K562 (cell line): ENCODE results near the gene PYGO2. TPM values are rescaled to one million over a fixed set of nuclear protein-coding genes. Genes with fewer than 3 reads are reported as not detected.
A peak's percentile ranks its signal among the peaks of the same experiment; 100 is the strongest.

Experiments used
- ADNP ChIP-seq: fragments of 200-800 bp; sonication (Bioruptor generic); IDR thresholded peaks from 2 replicates; pipeline ENCODE4 v1.6.1; 2016; ENCODE audit warnings: missing genetic modification characterization, missing compliant biosample characterization
- ATF7 ChIP-seq: fragments of 450-650 bp; IDR thresholded peaks from 2 replicates; pipeline ENCODE4 v1.7.1; 2014; ENCODE audit warnings: mild to moderate bottlenecking, moderate library complexity
- BRD9 ChIP-seq: fragments of 450-650 bp; IDR thresholded peaks from 2 replicates; pipeline ENCODE4 v1.6.1; 2018; ENCODE audit warnings: low read depth; ENCODE audit not compliant: partially characterized antibody
- CREM ChIP-seq: IDR thresholded peaks from 2 replicates; pipeline ENCODE4 v1.6.1; 2014; ENCODE audit warnings: antibody characterized with exemption, low read depth
- E2F3 ChIP-seq: fragments of 250-450 bp; sonication (Bioruptor Pico); IDR thresholded peaks from 2 replicates; pipeline ENCODE4 v1.4.0; 2020; ENCODE audit warnings: mild to moderate bottlenecking
- FOXP1 ChIP-seq: sonication (generic); formaldehyde crosslinking; IDR thresholded peaks from 2 replicates; pipeline ENCODE4 v1.8.0; 2022; ENCODE audit warnings: mild to moderate bottlenecking, missing genetic modification reagents
- HDAC3 ChIP-seq: fragments of 450-650 bp; IDR thresholded peaks from 2 replicates; pipeline ENCODE4 v1.6.1; 2018; ENCODE audit warnings: borderline replicate concordance, mild to moderate bottlenecking, moderate library complexity; ENCODE audit not compliant: partially characterized antibody
- HIVEP1 ChIP-seq: fragments of 250-450 bp; sonication (Bioruptor Pico); IDR thresholded peaks from 2 replicates; pipeline ENCODE4 v1.4.0; 2020; ENCODE audit warnings: mild to moderate bottlenecking
- HSF4 ChIP-seq: fragments of 250-450 bp; sonication (Bioruptor Pico); IDR thresholded peaks from 2 replicates; pipeline ENCODE4 v2.1.2; 2022; ENCODE audit warnings: mild to moderate bottlenecking, moderate library complexity, borderline replicate concordance
- KAT7 ChIP-seq: sonication (generic); formaldehyde crosslinking; IDR thresholded peaks from 2 replicates; pipeline ENCODE4 v1.8.0; 2022; ENCODE audit warnings: missing genetic modification reagents, mild to moderate bottlenecking, borderline replicate concordance
- MAX ChIP-seq: sonication (generic); formaldehyde crosslinking; IDR thresholded peaks from 2 replicates; pipeline ENCODE4 v1.9.0; 2022; ENCODE audit warnings: mild to moderate bottlenecking, missing genetic modification reagents
- MTA3 ChIP-seq: fragments of 450-650 bp; formaldehyde crosslinking; IDR thresholded peaks from 2 replicates; pipeline ENCODE4 v1.6.1; 2017; ENCODE audit warnings: mild to moderate bottlenecking, borderline replicate concordance
- MTF1 ChIP-seq: fragments of 250-450 bp; sonication (Bioruptor Pico); IDR thresholded peaks from 2 replicates; pipeline ENCODE4 v1.9.0; 2021; ENCODE audit warnings: moderate library complexity, mild to moderate bottlenecking, inconsistent platforms, borderline replicate concordance
- PKNOX1 ChIP-seq: fragments of 450-650 bp; IDR thresholded peaks from 2 replicates; pipeline ENCODE4 v1.6.1; 2016
- PYGO2 ChIP-seq: fragments of 450-650 bp; IDR thresholded peaks from 2 replicates; pipeline ENCODE4 v1.6.1; 2016; ENCODE audit warnings: mild to moderate bottlenecking, missing genetic modification characterization, moderate library complexity, missing compliant biosample characterization
- RNF2 ChIP-seq: sonication (generic); IDR thresholded peaks from 2 replicates; pipeline ENCODE4 v1.6.1; 2016
- SIRT6 ChIP-seq: IDR thresholded peaks from one replicate; pipeline ENCODE4 v1.6.1; 2012; ENCODE audit warnings: low read depth, mild to moderate bottlenecking, control low read depth, inconsistent platforms, low read length, moderate library complexity
- ZBTB17 ChIP-seq: fragments of 450-650 bp; formaldehyde crosslinking; IDR thresholded peaks from 2 replicates; pipeline ENCODE4 v1.4.0; 2020; ENCODE audit warnings: mild to moderate bottlenecking
- ZNF311 ChIP-seq: fragments of 250-450 bp; sonication (Bioruptor Pico); IDR thresholded peaks from 2 replicates; pipeline ENCODE4 v1.4.0; 2020; ENCODE audit warnings: mild to moderate bottlenecking, moderate library complexity
- ZNF436 ChIP-seq: fragments of 250-450, 450-650 bp; sonication (Bioruptor Pico); formaldehyde crosslinking; IDR thresholded peaks from 2 replicates; pipeline ENCODE4 v1.7.0; 2020; ENCODE audit warnings: mild to moderate bottlenecking
- ZNF586 ChIP-seq: fragments of 450-650 bp; formaldehyde crosslinking; conservative IDR thresholded peaks from 2 replicates; pipeline ENCODE4 v1.4.0; 2020; ENCODE audit warnings: mild to moderate bottlenecking, moderate library complexity
- ZNF79 ChIP-seq: fragments of 250-450 bp; sonication (Bioruptor Pico); IDR thresholded peaks from 2 replicates; pipeline ENCODE4 v1.4.0; 2020; ENCODE audit warnings: low read depth, mild to moderate bottlenecking, moderate library complexity
- ZZZ3 ChIP-seq: fragments of 450-650 bp; IDR thresholded peaks from 2 replicates; pipeline ENCODE4 v1.6.1; 2016; ENCODE audit warnings: antibody characterized with exemption, mild to moderate bottlenecking, moderate library complexity
- polyA plus RNA-seq, 8 experiments: library from polyadenylated mRNA; depleted of rRNA in 4 of 8; stranded (reverse) in 5 of 8; unstranded in 3 of 8; fragments of >200 nt; fragmentation: Nextera tagmentation in 2 of 8; fragmentation: Illumina TruSeq in 1 of 8; extraction: Ambion mirVana in 2 of 8; extraction: Trizol in 1 of 8; gene quantifications; 2 replicates each; pipeline versions ENCODE4 v1.2.1 to v1.2.3, GENCODE V29; 2011 to 2014; ENCODE audit warnings: inconsistent platforms in 1 of 8, missing spikeins in 1 of 8
- total RNA-seq, 7 experiments: library from RNA; depleted of rRNA in 6 of 7; stranded (reverse); fragments of >200 nt in 6 of 7; fragmentation: Illumina TruSeq in 2 of 7; extraction: Trizol in 2 of 7; gene quantifications; 2 replicates each; pipeline versions ENCODE4 v1.2.1 to v1.2.3, GENCODE V29; 2011 to 2021; ENCODE audit warnings: low replicate concordance in 1 of 7
- TF ChIP-seq, protein P1 (sequence below): sonication (generic); formaldehyde crosslinking; IDR thresholded peaks from 2 replicates; pipeline ENCODE4 v1.8.1; 2023; ENCODE audit warnings: mild to moderate bottlenecking, missing genetic modification reagents
- TF ChIP-seq, protein P2 (sequence below), 2 experiments: fragments of 450-650 bp; conservative IDR thresholded peaks; 2 replicates each; pipeline ENCODE4 v1.6.1; 2017; ENCODE audit warnings: mild to moderate bottlenecking in 2 of 2, moderate library complexity in 2 of 2

PYGO2 gene
- total and polyA plus RNA-seq, 9 of the 15 experiments (the other 6 are each of a cell fraction or from before 2014, with no cell fraction given): 8.3 to 36.2 (median 18.2) TPM

GRCh38 chr1:155000726-155001424 lies 39.3 kb upstream of the PYGO2 start (continued):
- peak; percentile 98 for TF ChIP-seq BRD9
- no peak for TF ChIP-seq ADNP
- peak; percentile 59 for TF ChIP-seq PKNOX1
- TF ChIP-seq RNF2: peak; percentile 95
- peak; percentile 98 for TF ChIP-seq HDAC3
- peak; percentile 92 for TF ChIP-seq MTA3
- 0 out of 2 replicates have a peak, but pooled peaks have one; percentile 10 for TF ChIP-seq ZNF586 (CRISPR knock-in tag)
- no peak for TF ChIP-seq ZNF79
- TF ChIP-seq MTF1: no peak
- TF ChIP-seq ZZZ3: no peak
- peak; percentile 67; the same call in 1 of the 2 replicates for TF ChIP-seq FOXP1 (CRISPR knock-in tag)
- TF ChIP-seq PYGO2: 0 out of 2 replicates have a peak, but pooled peaks have one; percentile 45
- 0 out of 2 replicates have a peak, but pooled peaks have one; percentile 23 for TF ChIP-seq ZNF436 (CRISPR knock-in tag)
- TF ChIP-seq MAX (CRISPR knock-in tag): peak; percentile 69
- peak; percentile 39 for TF ChIP-seq CREM
- TF ChIP-seq ATF7: peak; percentile 92
- TF ChIP-seq, protein P1, sequence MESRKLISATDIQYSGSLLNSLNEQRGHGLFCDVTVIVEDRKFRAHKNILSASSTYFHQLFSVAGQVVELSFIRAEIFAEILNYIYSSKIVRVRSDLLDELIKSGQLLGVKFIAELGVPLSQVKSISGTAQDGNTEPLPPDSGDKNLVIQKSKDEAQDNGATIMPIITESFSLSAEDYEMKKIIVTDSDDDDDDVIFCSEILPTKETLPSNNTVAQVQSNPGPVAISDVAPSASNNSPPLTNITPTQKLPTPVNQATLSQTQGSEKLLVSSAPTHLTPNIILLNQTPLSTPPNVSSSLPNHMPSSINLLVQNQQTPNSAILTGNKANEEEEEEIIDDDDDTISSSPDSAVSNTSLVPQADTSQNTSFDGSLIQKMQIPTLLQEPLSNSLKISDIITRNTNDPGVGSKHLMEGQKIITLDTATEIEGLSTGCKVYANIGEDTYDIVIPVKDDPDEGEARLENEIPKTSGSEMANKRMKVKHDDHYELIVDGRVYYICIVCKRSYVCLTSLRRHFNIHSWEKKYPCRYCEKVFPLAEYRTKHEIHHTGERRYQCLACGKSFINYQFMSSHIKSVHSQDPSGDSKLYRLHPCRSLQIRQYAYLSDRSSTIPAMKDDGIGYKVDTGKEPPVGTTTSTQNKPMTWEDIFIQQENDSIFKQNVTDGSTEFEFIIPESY (CRISPR knock-in tag): peak; percentile 59; the same call in 1 of the 2 replicates
- peak; percentile 58; the same call in 1 of the 2 replicates for TF ChIP-seq ZNF311
- TF ChIP-seq SIRT6: no peak
- peak; percentile 48; the same call in 1 of the 2 replicates for TF ChIP-seq E2F3 (CRISPR knock-in tag)
- TF ChIP-seq HSF4 (CRISPR knock-in tag): no peak
- peak; percentile 26; the same call in 1 of the 2 replicates for TF ChIP-seq HIVEP1
- peak; percentile 83 for TF ChIP-seq ZBTB17 (CRISPR knock-in tag)
- no peak; the same call in 1 of the 2 replicates for TF ChIP-seq KAT7 (CRISPR knock-in tag)
- TF ChIP-seq, protein P2, sequence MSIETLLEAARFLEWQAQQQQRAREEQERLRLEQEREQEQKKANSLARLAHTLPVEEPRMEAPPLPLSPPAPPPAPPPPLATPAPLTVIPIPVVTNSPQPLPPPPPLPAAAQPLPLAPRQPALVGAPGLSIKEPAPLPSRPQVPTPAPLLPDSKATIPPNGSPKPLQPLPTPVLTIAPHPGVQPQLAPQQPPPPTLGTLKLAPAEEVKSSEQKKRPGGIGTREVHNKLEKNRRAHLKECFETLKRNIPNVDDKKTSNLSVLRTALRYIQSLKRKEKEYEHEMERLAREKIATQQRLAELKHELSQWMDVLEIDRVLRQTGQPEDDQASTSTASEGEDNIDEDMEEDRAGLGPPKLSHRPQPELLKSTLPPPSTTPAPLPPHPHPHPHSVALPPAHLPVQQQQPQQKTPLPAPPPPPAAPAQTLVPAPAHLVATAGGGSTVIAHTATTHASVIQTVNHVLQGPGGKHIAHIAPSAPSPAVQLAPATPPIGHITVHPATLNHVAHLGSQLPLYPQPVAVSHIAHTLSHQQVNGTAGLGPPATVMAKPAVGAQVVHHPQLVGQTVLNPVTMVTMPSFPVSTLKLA (conservative IDR thresholded peaks at IDR 0.05): peak; percentile 89 to 93
